Smooth muscle cell (in vitro differentiated cells): Measurements from ENCODE around the gene FER. TPM values are rescaled to one million over a fixed set of nuclear protein-coding genes. Genes with fewer than 3 reads are reported as not detected.
"Not testable (repeated sequence)": the region's sequence is repeated elsewhere in the genome, so short reads cannot be mapped to it uniquely, and the experiment has no call there.

ENCODE experiments used
- DNase-seq: peaks from one replicate; lab custom pipeline; 2025; ENCODE audit not compliant: unreplicated experiment; lab: John Stamatoyannopoulos, UW
- H2AFZ ChIP-seq: fragments of 200-600 bp; sonication (generic); 2 replicates; pipeline ENCODE4 v1.6.0; 2016; ENCODE audit warnings: antibody characterized with exemption, low read depth, mild to moderate bottlenecking
- H3F3A ChIP-seq: fragments of 200-600 bp; sonication (generic); 2 replicates; pipeline ENCODE4 v1.6.0; 2017; ENCODE audit warnings: antibody characterized with exemption, low read depth
- H3K27ac ChIP-seq: fragments of 200-600 bp; sonication (generic); 2 replicates; pipeline ENCODE4 v1.5.1; 2016; ENCODE audit warnings: low read depth, mild to moderate bottlenecking
- H3K27me3 ChIP-seq: fragments of 200-600 bp; sonication (generic); 2 replicates; pipeline ENCODE4 v1.6.1; 2016; ENCODE audit warnings: low read depth, mild to moderate bottlenecking
- H3K36me3 ChIP-seq: fragments of 200-600 bp; sonication (generic); 2 replicates; pipeline ENCODE4 v1.5.1; 2016; ENCODE audit warnings: low read depth
- H3K4me1 ChIP-seq: fragments of 200-600 bp; sonication (generic); 2 replicates; pipeline ENCODE4 v1.5.1; 2016; ENCODE audit warnings: low read depth
- H3K4me2 ChIP-seq: fragments of 200-600 bp; sonication (generic); 2 replicates; pipeline ENCODE4 v1.6.0; 2016; ENCODE audit warnings: mild to moderate bottlenecking
- H3K4me3 ChIP-seq: fragments of 200-600 bp; sonication (generic); 2 replicates; pipeline ENCODE4 v1.5.1; 2016; ENCODE audit warnings: mild to moderate bottlenecking
- H3K79me2 ChIP-seq: fragments of 200-600 bp; sonication (generic); 2 replicates; pipeline ENCODE4 v1.6.0; 2016; ENCODE audit warnings: low read depth, mild to moderate bottlenecking
- H3K9ac ChIP-seq: fragments of 200-600 bp; sonication (generic); 2 replicates; pipeline ENCODE4 v1.6.0; 2016; ENCODE audit warnings: low read depth
- H3K9me3 ChIP-seq: fragments of 200-600 bp; sonication (generic); replicated peaks from 2 replicates; pipeline ENCODE4 v1.5.1; 2016; ENCODE audit warnings: low read depth
- H4K20me1 ChIP-seq: fragments of 200-600 bp; sonication (generic); 2 replicates; pipeline ENCODE4 v1.6.0; 2016; ENCODE audit warnings: low read depth
- WGBS: methylation state at CpG from one replicate; pipeline ENCODE4 v1.1.7; 2016; ENCODE audit warnings: low lambda C conversion rate; 5-methylcytosine and 5-hydroxymethylcytosine counted together
- polyA plus RNA-seq: library from polyadenylated mRNA; unstranded; fragments of >200 nt; fragmentation: Nextera tagmentation; extraction: Ambion mirVana; gene quantifications from 2 replicates; pipeline ENCODE4 v1.2.1, GENCODE V29; 2016
- total RNA-seq: library from RNA; depleted of rRNA; stranded (reverse); fragments of >200 nt; gene quantifications from 2 replicates; pipeline ENCODE4 v1.2.3, GENCODE V29; 2014
- TF ChIP-seq, protein P1 (sequence below): fragments of 200-600 bp; sonication (generic); IDR thresholded peaks from 2 replicates; pipeline ENCODE4 v1.5.1; 2017; ENCODE audit warnings: borderline replicate concordance, mild to moderate bottlenecking, antibody characterized with exemption; ENCODE audit not compliant: insufficient read depth, poor library complexity, severe bottlenecking

FER gene
- total and polyA plus RNA-seq, 2 experiments from 2014 or later: 15.6 to 16.4 TPM

DNA sequence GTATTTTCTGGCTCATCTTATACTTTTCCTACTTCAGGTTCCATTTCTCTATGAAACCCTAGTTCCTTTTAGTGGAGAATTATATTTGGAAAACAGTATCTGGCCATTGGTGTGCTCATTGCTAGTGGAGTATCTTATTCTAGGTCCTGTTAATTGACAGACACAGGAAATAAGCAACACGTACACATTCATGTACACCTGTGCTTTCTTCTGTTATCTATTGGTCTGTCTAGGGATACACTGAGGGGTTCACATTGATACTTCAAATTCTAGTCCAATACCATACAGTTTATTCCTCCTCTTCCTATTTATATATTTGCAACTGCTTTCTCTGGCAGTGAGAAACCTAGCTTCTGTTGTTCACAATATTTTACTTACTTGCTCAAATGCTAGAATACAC lies 110.2 kb downstream of the FER start:
- TF ChIP-seq, protein P1, sequence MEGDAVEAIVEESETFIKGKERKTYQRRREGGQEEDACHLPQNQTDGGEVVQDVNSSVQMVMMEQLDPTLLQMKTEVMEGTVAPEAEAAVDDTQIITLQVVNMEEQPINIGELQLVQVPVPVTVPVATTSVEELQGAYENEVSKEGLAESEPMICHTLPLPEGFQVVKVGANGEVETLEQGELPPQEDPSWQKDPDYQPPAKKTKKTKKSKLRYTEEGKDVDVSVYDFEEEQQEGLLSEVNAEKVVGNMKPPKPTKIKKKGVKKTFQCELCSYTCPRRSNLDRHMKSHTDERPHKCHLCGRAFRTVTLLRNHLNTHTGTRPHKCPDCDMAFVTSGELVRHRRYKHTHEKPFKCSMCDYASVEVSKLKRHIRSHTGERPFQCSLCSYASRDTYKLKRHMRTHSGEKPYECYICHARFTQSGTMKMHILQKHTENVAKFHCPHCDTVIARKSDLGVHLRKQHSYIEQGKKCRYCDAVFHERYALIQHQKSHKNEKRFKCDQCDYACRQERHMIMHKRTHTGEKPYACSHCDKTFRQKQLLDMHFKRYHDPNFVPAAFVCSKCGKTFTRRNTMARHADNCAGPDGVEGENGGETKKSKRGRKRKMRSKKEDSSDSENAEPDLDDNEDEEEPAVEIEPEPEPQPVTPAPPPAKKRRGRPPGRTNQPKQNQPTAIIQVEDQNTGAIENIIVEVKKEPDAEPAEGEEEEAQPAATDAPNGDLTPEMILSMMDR: no peak
- no peak for DNase-seq
- H3K4me2 ChIP-seq: no peak overlapping the region

DNA sequence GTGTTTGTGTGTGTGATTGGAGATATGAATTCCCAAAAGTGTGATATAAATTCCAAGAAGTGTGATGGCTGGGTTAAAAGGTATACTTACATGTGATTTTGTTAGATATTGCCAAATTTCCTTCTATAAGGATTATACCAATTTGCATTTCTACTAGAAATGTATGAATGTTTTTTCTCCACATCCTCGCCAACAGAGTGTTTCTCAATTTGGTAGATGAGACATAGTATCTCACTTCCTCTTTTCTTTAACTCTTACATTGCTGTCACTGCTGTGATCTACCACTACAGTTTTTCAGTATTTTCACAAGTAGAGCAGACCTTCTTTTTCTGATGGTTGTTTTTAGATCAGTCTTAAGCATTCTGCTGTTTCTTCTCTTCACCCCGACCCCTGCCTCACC lies 111.3 kb downstream of the FER start:
- H3K27me3 ChIP-seq: no peaks in the 10 kb centered on the region
- WGBS: 81% methylated on average over 2 of the region's 2 CpGs
- DNase-seq: no peak
- H3K79me2 ChIP-seq: peaks cover 3% of the 10 kb centered on the region
- H3K9me3 ChIP-seq: no peaks in the 10 kb centered on the region
- H3F3A ChIP-seq: no peaks in the 10 kb centered on the region
- H3K9ac ChIP-seq: no peak overlapping the region
- H3K4me2 ChIP-seq: no peak overlapping the region
- H2AFZ ChIP-seq: no peak overlapping the region
- H3K4me1 ChIP-seq: no peaks in the 10 kb centered on the region
- H4K20me1 ChIP-seq: no peaks in the 10 kb centered on the region
- H3K27ac ChIP-seq: no peak overlapping the region
- no peak overlapping the region for H3K4me3 ChIP-seq
- H3K36me3 ChIP-seq: no peaks in the 10 kb centered on the region
- TF ChIP-seq, protein P1: no peak

More for the DNA sequence above, 110.2 kb downstream of the FER start:
- WGBS: 96% methylated on average over 1 of the region's 1 CpG
- Histone ChIP-seq H3K79me2 (peaks cover 3% of the 10 kb centered on the region), H3K9me3 (no peaks in the 10 kb centered on the region), H3K27me3 (no peaks in the 10 kb centered on the region), H3K36me3 (no peaks in the 10 kb centered on the region), H3F3A (no peaks in the 10 kb centered on the region), H2AFZ (no peak overlapping the region), H3K4me1 (no peaks in the 10 kb centered on the region), H4K20me1 (no peaks in the 10 kb centered on the region), H3K4me3 (no peak overlapping the region), H3K27ac (no peak overlapping the region), H3K9ac (no peak overlapping the region)

DNA sequence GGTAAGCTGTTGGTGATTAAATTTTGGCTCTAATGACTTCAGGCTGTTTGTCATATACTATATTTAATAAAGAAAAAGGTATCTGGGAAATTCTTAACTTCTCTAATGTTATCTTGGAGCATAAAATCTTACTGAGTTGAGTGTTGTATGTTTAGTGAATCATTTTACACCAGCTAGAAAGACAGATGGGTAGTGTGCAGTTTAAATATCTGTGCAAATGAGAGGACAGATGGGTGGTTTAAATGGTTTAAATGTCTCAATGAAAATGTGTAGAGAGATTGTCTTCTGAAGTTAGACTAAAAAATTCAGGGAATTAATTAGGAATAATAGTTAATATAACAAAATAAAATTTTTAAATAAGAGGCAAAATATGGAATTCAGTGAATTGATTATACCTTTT lies 114.5 kb downstream of the FER start:
- Histone ChIP-seq H3K79me2 (peaks cover 3% of the 10 kb centered on the region), H3K9me3 (no peaks in the 10 kb centered on the region), H3K9ac (no peak overlapping the region), H2AFZ (no peak overlapping the region), H4K20me1 (no peaks in the 10 kb centered on the region), H3K27me3 (no peaks in the 10 kb centered on the region), H3K4me1 (no peaks in the 10 kb centered on the region), H3K4me3 (no peak overlapping the region), H3K4me2 (no peak overlapping the region), H3K27ac (no peak overlapping the region), H3K36me3 (no peaks in the 10 kb centered on the region), H3F3A (no peaks in the 10 kb centered on the region)
- TF ChIP-seq, protein P1: no peak
- no peak for DNase-seq

DNA sequence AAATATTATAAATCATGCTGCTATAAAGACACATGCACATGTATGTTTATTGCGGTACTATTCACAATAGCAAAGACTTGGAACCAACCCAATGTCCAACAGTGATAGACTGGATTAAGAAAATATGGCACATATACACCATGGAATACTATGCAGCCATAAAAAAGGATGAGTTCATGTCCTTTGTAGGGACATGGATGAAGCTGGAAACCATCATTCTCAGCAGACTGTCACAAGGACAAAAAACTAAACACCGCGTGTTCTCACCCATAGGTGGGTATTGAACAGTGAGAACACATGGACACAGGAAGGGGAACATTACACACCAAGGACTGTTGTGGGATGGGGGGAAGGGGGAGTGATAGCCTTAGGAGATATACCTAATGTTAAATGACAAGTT lies 118.4 kb downstream of the FER start:
- not testable (repeated sequence) for H3K27ac ChIP-seq, H3F3A ChIP-seq, H3K27me3 ChIP-seq, H2AFZ ChIP-seq, H4K20me1 ChIP-seq, H3K9me3 ChIP-seq, H3K4me3 ChIP-seq, H3K4me2 ChIP-seq, H3K79me2 ChIP-seq, DNase-seq, H3K9ac ChIP-seq, H3K4me1 ChIP-seq
- H3K36me3 ChIP-seq: peaks cover 12% of the 10 kb centered on the region
- 97% methylated on average over 3 of the region's 3 CpGs for WGBS
